DLD1 (cell line): ENCODE results near the gene HEMGN.
"Not testable (repeated sequence)": the region's sequence is repeated elsewhere in the genome, so short reads cannot be mapped to it uniquely, and the experiment has no call there.

Experiments
- in situ Hi-C: cut with HindIII; loops from 2 replicates; pipeline ENCODE4 v1.10.0; 2017; ENCODE audit warnings: low sequenced_read_pairs

HEMGN gene

GRCh38 chr9:97938081-97938644 lies at the start of gene HEMGN:
Gene HEMGN, minus strand, starts transcription at chr9:97938172. Its CDS starts 36 bp downstream, at chr9:97938136.
- in situ Hi-C loops, result no loop called here

GRCh38 chr9:97987487-97987886 lies 49.5 kb upstream of the HEMGN start:
- in situ Hi-C loops, result no loop called here

GRCh38 chr9:97985058-97985861 lies 47.3 kb upstream of the HEMGN start:
- in situ Hi-C loops, result no loop called here

- in situ Hi-C loops, result no loop called here
Measured at GRCh38 chr9:97984188-97985057, 46.5 kb upstream of the HEMGN start.

GRCh38 chr9:97983589-97984187 lies 45.7 kb upstream of the HEMGN start:
- in situ Hi-C loops, result no loop called here

GRCh38 chr9:97982683-97983588 lies 45.0 kb upstream of the HEMGN start, which contains the start of gene ANP32B:
Gene ANP32B, plus strand, starts transcription at chr9:97983341. Its CDS starts 215 bp downstream, at chr9:97983556.
- in situ Hi-C loops, result no loop called here

- in situ Hi-C loops, result no loop called here
Measured at GRCh38 chr9:97981846-97982682, 44.1 kb upstream of the HEMGN start.

GRCh38 chr9:97980918-97981845 lies 43.2 kb upstream of the HEMGN start:
- in situ Hi-C loops, result no loop called here

- in situ Hi-C loops, result no loop called here
Measured at GRCh38 chr9:97980479-97980803, 42.5 kb upstream of the HEMGN start.

GRCh38 chr9:97979788-97980478 lies 42.0 kb upstream of the HEMGN start:
- in situ Hi-C loops, result no loop called here

GRCh38 chr9:97978371-97979130 lies 40.6 kb upstream of the HEMGN start:
- in situ Hi-C loops, result no loop called here

GRCh38 chr9:97976633-97977032 lies 38.7 kb upstream of the HEMGN start:
- in situ Hi-C loops, result not testable (repeated sequence)

- in situ Hi-C loops, result no loop called here
Measured at GRCh38 chr9:97975376-97975775, 37.4 kb upstream of the HEMGN start.

GRCh38 chr9:97972753-97973152 lies 34.8 kb upstream of the HEMGN start:
- in situ Hi-C loops, result no loop called here

GRCh38 chr9:97970165-97970564 lies 32.2 kb upstream of the HEMGN start:
- in situ Hi-C loops, result no loop called here

- in situ Hi-C loops, result no loop called here
Measured at GRCh38 chr9:97969014-97969413, 31.0 kb upstream of the HEMGN start.

GRCh38 chr9:97966493-97966892 lies 28.5 kb upstream of the HEMGN start:
- in situ Hi-C loops, result no loop called here
